H9 (cell line): ENCODE results near the gene CCDC63. TPM values are rescaled to one million over a fixed set of nuclear protein-coding genes. Genes with fewer than 3 reads are reported as not detected.

ENCODE experiments used
- DNase-seq: peaks from one replicate; pipeline ENCODE4 v3.0.0-alpha.2; 2017
- H2AFZ ChIP-seq: one replicate; pipeline ENCODE4 v1.6.1; 2013; ENCODE audit warnings: mild to moderate bottlenecking, low read length, control low read depth, moderate library complexity
- H2AK5ac ChIP-seq: 2 replicates; pipeline ENCODE4 v1.6.1; 2013; ENCODE audit warnings: low read length, control low read depth, mixed read lengths; ENCODE audit not compliant: insufficient read length
- H2BK120ac ChIP-seq: one replicate; pipeline ENCODE4 v1.6.1; 2013; ENCODE audit warnings: low read depth, mild to moderate bottlenecking, low read length, control low read depth, inconsistent platforms; ENCODE audit not compliant: poor library complexity, severe bottlenecking
- H2BK12ac ChIP-seq: 2 replicates; pipeline ENCODE4 v1.6.1; 2013; ENCODE audit warnings: low read length, control low read depth, mixed read lengths, low read depth; ENCODE audit not compliant: insufficient read length
- H2BK15ac ChIP-seq: 2 replicates; pipeline ENCODE4 v1.6.1; 2013; ENCODE audit warnings: low read depth, low read length, control low read depth
- H2BK20ac ChIP-seq: one replicate; pipeline ENCODE4 v1.6.1; 2013; ENCODE audit warnings: low read depth, mild to moderate bottlenecking, low read length, control low read depth, inconsistent platforms; ENCODE audit not compliant: poor library complexity, severe bottlenecking
- H2BK5ac ChIP-seq: 2 replicates; pipeline ENCODE4 v1.6.1; 2013; ENCODE audit warnings: low read length, control low read depth, mixed read lengths; ENCODE audit not compliant: insufficient read length
- H3K14ac ChIP-seq: 2 replicates; pipeline ENCODE4 v1.6.1; 2013; ENCODE audit warnings: low read length, control low read depth; ENCODE audit not compliant: insufficient read depth
- H3K18ac ChIP-seq: 2 replicates; pipeline ENCODE4 v1.6.1; 2013; ENCODE audit warnings: low read depth, mild to moderate bottlenecking, mixed read lengths, low read length, control low read depth; ENCODE audit not compliant: insufficient read length
- H3K23ac ChIP-seq: 2 replicates; pipeline ENCODE4 v1.6.1; 2013; ENCODE audit warnings: low read length, control low read depth, mixed read lengths, low read depth; ENCODE audit not compliant: insufficient read length
- H3K23me2 ChIP-seq: 2 replicates; pipeline ENCODE4 v1.6.1; 2013; ENCODE audit warnings: low read depth, mild to moderate bottlenecking, mixed read lengths, low read length, control low read depth; ENCODE audit not compliant: insufficient read length, poor library complexity, severe bottlenecking
- H3K27ac ChIP-seq: 2 replicates; pipeline ENCODE4 v1.5.1; 2013; ENCODE audit warnings: low read length, control low read depth, mixed read lengths, low read depth; ENCODE audit not compliant: insufficient read length
- H3K27me3 ChIP-seq: 2 replicates; pipeline ENCODE4 v1.6.1; 2013; ENCODE audit warnings: low read length, control low read depth, inconsistent platforms; ENCODE audit not compliant: insufficient read depth
- H3K4ac ChIP-seq: 2 replicates; pipeline ENCODE4 v1.6.1; 2013; ENCODE audit warnings: low read depth, mild to moderate bottlenecking, control low read depth, inconsistent platforms, low read length, moderate library complexity
- H3K4me1 ChIP-seq: 2 replicates; pipeline ENCODE4 v1.6.1; 2013; ENCODE audit warnings: low read length, control low read depth, inconsistent platforms; ENCODE audit not compliant: insufficient read depth
- H3K4me2 ChIP-seq: 2 replicates; pipeline ENCODE4 v1.6.1; 2013; ENCODE audit warnings: low read length, control low read depth, mixed read lengths; ENCODE audit not compliant: insufficient read length, insufficient read depth
- H3K56ac ChIP-seq: 2 replicates; pipeline ENCODE4 v1.6.1; 2013; ENCODE audit warnings: low read depth, mild to moderate bottlenecking, mixed read lengths, low read length, control low read depth; ENCODE audit not compliant: insufficient read length
- H3K79me1 ChIP-seq: 2 replicates; pipeline ENCODE4 v1.6.1; 2013; ENCODE audit warnings: low read depth, mild to moderate bottlenecking, moderate library complexity, low read length, control low read depth, inconsistent platforms; ENCODE audit not compliant: insufficient read depth, poor library complexity, severe bottlenecking
- H3K79me2 ChIP-seq: 2 replicates; pipeline ENCODE4 v1.6.1; 2013; ENCODE audit warnings: low read length, control low read depth, inconsistent platforms; ENCODE audit not compliant: insufficient read depth
- H3K9ac ChIP-seq: 2 replicates; pipeline ENCODE4 v1.6.1; 2013; ENCODE audit warnings: low read length, control low read depth, mixed read lengths; ENCODE audit not compliant: insufficient read length; ENCODE audit errors: extremely low read depth
- H3K9me3 ChIP-seq: one replicate; pipeline ENCODE4 v1.6.1; 2013; ENCODE audit warnings: low read depth, low read length, inconsistent platforms; ENCODE audit not compliant: control insufficient read depth
- H3T11ph ChIP-seq: one replicate; pipeline ENCODE4 v1.6.1; 2013; ENCODE audit warnings: mild to moderate bottlenecking, low read length, control low read depth, inconsistent platforms
- H4K20me1 ChIP-seq: one replicate; pipeline ENCODE4 v1.6.1; 2013; ENCODE audit not compliant: control insufficient read depth, insufficient read length, insufficient read depth
- H4K5ac ChIP-seq: 2 replicates; pipeline ENCODE4 v1.6.1; 2013; ENCODE audit warnings: low read depth, mild to moderate bottlenecking, mixed read lengths, low read length, control low read depth; ENCODE audit not compliant: insufficient read length
- H4K8ac ChIP-seq: replicated peaks from 2 replicates; pipeline ENCODE4 v1.6.1; 2013; ENCODE audit warnings: low read length, control low read depth, mixed read lengths, low read depth; ENCODE audit not compliant: insufficient read length
- H4K91ac ChIP-seq: 2 replicates; pipeline ENCODE4 v1.6.1; 2013; ENCODE audit warnings: low read depth, mild to moderate bottlenecking, moderate library complexity, mixed read lengths, low read length, control low read depth; ENCODE audit not compliant: insufficient read length
- H3K27ac Mint-ChIP-seq, 3 experiments: 2 replicates in 2 of 3; 3 replicates in 1 of 3; pipeline ENCODE4 v1.8.0; 2020 to 2021; ENCODE audit warnings: mixed read lengths in 3 of 3, mild to moderate bottlenecking in 1 of 3, moderate library complexity in 1 of 3
- H3K27me3 Mint-ChIP-seq: 2 replicates; pipeline ENCODE4 v1.8.0; 2021; ENCODE audit warnings: low read depth, mild to moderate bottlenecking, moderate library complexity, mixed read lengths
- H3K36me3 Mint-ChIP-seq, 3 experiments: 2 replicates in 2 of 3; 3 replicates in 1 of 3; pipeline ENCODE4 v1.8.0; 2020 to 2021; ENCODE audit warnings: low read depth in 3 of 3, mixed read lengths in 3 of 3; ENCODE audit not compliant: insufficient read depth in 1 of 3
- H3K4me1 Mint-ChIP-seq, 2 experiments: 2 replicates each; pipeline ENCODE4 v1.8.0; 2020; ENCODE audit warnings: mixed read lengths in 2 of 2
- H3K4me3 Mint-ChIP-seq, 2 experiments: 2 replicates in 1 of 2; 3 replicates in 1 of 2; pipeline ENCODE4 v1.8.0; 2020 to 2021; ENCODE audit warnings: mild to moderate bottlenecking in 2 of 2, mixed read lengths in 2 of 2, moderate library complexity in 1 of 2
- H3K9me3 Mint-ChIP-seq, 2 experiments: 2 replicates in 1 of 2; 3 replicates in 1 of 2; pipeline ENCODE4 v1.8.0; 2020; ENCODE audit warnings: mild to moderate bottlenecking in 2 of 2, mixed read lengths in 2 of 2, moderate library complexity in 1 of 2
- WGBS: extraction: QIAGEN DNeasy Blood & Tissue Kit; methylation state at CpG from one replicate; pipeline ENCODE4 v1.1.7; 2013; ENCODE audit warnings: missing lambda C conversion rate, low lambda C conversion rate, mixed read lengths; ENCODE audit not compliant: insufficient read length; ENCODE audit errors: extremely low coverage; 5-methylcytosine and 5-hydroxymethylcytosine counted together
- total RNA-seq: library from RNA; stranded (reverse); gene quantifications from 2 replicates; pipeline ENCODE4 v1.2.1, GENCODE V29; 2021
- TF ChIP-seq, protein P1 (sequence below): fragments of 200-600 bp; sonication (generic); conservative IDR thresholded peaks from 3 replicates; pipeline ENCODE4 v1.8.0; 2021; ENCODE audit warnings: antibody characterized with exemption, mild to moderate bottlenecking

The CCDC63 gene
- total RNA-seq, 1 experiment from 2014 or later: 0.77 TPM

DNA sequence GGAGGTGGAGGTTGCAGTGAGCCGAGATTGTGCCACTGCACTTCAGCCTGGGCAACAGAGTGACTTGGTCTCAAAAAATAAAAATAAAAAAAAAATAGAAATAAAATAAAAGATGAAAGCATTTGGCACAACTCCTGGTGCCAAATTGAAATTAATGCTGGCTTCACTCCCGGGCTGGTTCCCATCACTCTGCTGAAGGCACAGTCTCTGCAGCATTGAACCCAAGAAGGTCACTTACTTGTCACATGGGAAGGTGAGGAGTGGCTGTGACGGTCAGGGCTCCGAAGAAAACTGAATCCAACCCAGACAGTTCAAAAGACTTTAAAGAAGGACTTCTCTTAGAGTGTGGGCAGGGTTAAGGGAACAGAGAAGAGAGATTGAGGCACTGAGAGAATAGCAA lies 10.5 kb upstream of the CCDC63 start:
- TF ChIP-seq, protein P1, sequence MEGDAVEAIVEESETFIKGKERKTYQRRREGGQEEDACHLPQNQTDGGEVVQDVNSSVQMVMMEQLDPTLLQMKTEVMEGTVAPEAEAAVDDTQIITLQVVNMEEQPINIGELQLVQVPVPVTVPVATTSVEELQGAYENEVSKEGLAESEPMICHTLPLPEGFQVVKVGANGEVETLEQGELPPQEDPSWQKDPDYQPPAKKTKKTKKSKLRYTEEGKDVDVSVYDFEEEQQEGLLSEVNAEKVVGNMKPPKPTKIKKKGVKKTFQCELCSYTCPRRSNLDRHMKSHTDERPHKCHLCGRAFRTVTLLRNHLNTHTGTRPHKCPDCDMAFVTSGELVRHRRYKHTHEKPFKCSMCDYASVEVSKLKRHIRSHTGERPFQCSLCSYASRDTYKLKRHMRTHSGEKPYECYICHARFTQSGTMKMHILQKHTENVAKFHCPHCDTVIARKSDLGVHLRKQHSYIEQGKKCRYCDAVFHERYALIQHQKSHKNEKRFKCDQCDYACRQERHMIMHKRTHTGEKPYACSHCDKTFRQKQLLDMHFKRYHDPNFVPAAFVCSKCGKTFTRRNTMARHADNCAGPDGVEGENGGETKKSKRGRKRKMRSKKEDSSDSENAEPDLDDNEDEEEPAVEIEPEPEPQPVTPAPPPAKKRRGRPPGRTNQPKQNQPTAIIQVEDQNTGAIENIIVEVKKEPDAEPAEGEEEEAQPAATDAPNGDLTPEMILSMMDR: no peak
- no peaks in the 10 kb centered on the region for H3K23me2 ChIP-seq
- H3K4me3 Mint-ChIP-seq: no peak overlapping the region

More for the DNA sequence above, 10.5 kb upstream of the CCDC63 start:
- H2AK5ac ChIP-seq: no peak overlapping the region
- Mint-ChIP-seq H3K9me3 (no peaks in the 10 kb centered on the region; a peak in 1 of 5 replicates), H3K27me3 (peaks cover 15% of the 10 kb centered on the region), H3K36me3 (no peaks in the 10 kb centered on the region), H3K27ac (no peak overlapping the region), H3K4me1 (no peaks in the 10 kb centered on the region)
- no peak overlapping the region for H2AFZ ChIP-seq
- WGBS: no CpG with 5 or more reads among the region's 4 CpGs
- no peaks in the 10 kb centered on the region for H4K20me1 ChIP-seq
- no peak for DNase-seq
- H3K23ac ChIP-seq: no peak overlapping the region
- H3K4ac ChIP-seq: no peak overlapping the region
- H3K14ac ChIP-seq: no peak overlapping the region
- no peak overlapping the region for H3K18ac ChIP-seq
- H3K9me3 ChIP-seq: no peaks in the 10 kb centered on the region
- no peaks in the 10 kb centered on the region for H3K27me3 ChIP-seq
- no peak overlapping the region for H2BK15ac ChIP-seq
- no peak overlapping the region for H2BK20ac ChIP-seq
- no peak overlapping the region for H2BK12ac ChIP-seq
- no peak overlapping the region for H3K9ac ChIP-seq
- H4K5ac ChIP-seq: no peak overlapping the region
- no peak overlapping the region for H3K4me2 ChIP-seq
- no peaks in the 10 kb centered on the region for H3K79me2 ChIP-seq
- H2BK5ac ChIP-seq: no peak overlapping the region
- no peaks in the 10 kb centered on the region for H3K4me1 ChIP-seq
- H4K91ac ChIP-seq: no peak overlapping the region
- no peaks in the 10 kb centered on the region for H3K79me1 ChIP-seq
- H3K56ac ChIP-seq: no peak overlapping the region
- H3T11ph ChIP-seq: no peak overlapping the region
- no peak overlapping the region for H2BK120ac ChIP-seq
- no peak overlapping the region for H3K27ac ChIP-seq
- H4K8ac ChIP-seq: no peak overlapping the region
